ENCODE measurements around the gene JARID2.

DNA sequence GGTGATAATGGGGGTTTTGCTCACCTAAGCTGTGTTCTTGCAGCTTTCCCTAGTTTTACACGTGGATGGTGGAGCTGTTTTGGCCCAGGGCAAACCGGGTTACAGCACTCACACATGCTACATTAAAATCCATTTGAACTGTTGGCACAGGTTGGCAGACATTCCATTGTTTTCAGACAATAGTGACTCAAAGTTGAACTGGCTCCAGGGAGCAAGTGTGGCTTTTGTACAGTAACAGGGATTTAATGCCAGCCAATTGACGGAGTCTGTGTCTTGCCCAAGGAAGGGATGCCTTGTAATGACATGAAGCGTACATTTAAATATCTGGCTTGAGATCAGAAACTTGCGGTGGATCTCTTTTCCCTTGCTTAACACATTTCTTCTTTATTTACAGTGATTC lies 233.9 kb downstream of the JARID2 start:
- no peak for TF ChIP-seq SMC3 (IDR thresholded peaks at IDR 0.05; ENCODE audit: low read depth, low read length)
- no peak for TF ChIP-seq MAFK (IDR thresholded peaks at IDR 0.05; ENCODE audit: low read depth, low read length)
- TF ChIP-seq, protein P1, sequence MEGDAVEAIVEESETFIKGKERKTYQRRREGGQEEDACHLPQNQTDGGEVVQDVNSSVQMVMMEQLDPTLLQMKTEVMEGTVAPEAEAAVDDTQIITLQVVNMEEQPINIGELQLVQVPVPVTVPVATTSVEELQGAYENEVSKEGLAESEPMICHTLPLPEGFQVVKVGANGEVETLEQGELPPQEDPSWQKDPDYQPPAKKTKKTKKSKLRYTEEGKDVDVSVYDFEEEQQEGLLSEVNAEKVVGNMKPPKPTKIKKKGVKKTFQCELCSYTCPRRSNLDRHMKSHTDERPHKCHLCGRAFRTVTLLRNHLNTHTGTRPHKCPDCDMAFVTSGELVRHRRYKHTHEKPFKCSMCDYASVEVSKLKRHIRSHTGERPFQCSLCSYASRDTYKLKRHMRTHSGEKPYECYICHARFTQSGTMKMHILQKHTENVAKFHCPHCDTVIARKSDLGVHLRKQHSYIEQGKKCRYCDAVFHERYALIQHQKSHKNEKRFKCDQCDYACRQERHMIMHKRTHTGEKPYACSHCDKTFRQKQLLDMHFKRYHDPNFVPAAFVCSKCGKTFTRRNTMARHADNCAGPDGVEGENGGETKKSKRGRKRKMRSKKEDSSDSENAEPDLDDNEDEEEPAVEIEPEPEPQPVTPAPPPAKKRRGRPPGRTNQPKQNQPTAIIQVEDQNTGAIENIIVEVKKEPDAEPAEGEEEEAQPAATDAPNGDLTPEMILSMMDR (conservative IDR thresholded peaks at IDR 0.05; ENCODE audit: low read depth, low read length): no peak
- no peak for TF ChIP-seq POLR2A (IDR thresholded peaks at IDR 0.05; ENCODE audit: low read depth, low read length)
- TF ChIP-seq, protein P2, sequence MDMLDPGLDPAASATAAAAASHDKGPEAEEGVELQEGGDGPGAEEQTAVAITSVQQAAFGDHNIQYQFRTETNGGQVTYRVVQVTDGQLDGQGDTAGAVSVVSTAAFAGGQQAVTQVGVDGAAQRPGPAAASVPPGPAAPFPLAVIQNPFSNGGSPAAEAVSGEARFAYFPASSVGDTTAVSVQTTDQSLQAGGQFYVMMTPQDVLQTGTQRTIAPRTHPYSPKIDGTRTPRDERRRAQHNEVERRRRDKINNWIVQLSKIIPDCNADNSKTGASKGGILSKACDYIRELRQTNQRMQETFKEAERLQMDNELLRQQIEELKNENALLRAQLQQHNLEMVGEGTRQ (IDR thresholded peaks at IDR 0.05; ENCODE audit: low read depth, low read length): no peak
- TF ChIP-seq CEBPB (IDR thresholded peaks at IDR 0.05; ENCODE audit: low read depth, low read length): no peak
- no peak for TF ChIP-seq RAD21 (IDR thresholded peaks at IDR 0.05; ENCODE audit: low read length)
- TF ChIP-seq RFX5 (IDR thresholded peaks at IDR 0.05; ENCODE audit: low read depth, low read length): no peak
- no peak for TF ChIP-seq MXI1 (IDR thresholded peaks at IDR 0.05; ENCODE audit: borderline replicate concordance, low read depth, low read length)
- no peak for TF ChIP-seq NFE2L2 (IDR thresholded peaks at IDR 0.05; ENCODE audit: low read depth, low read length)
- TF ChIP-seq RCOR1 (IDR thresholded peaks at IDR 0.05; ENCODE audit: insufficient replicate concordance, low read length): no peak
